Right atrium auricular region (tissue), 2 donors: ENCODE data around the gene NRXN3. TPM values are rescaled to one million over a fixed set of nuclear protein-coding genes. Genes with fewer than 3 reads are reported as not detected.

Source experiments
- DNase-seq: peaks from one replicate; pipeline ENCODE4 v3.0.0-alpha.2; 2019; ENCODE audit warnings: low spot score
- H3K27ac ChIP-seq, 2 donors: fragments of 200-600 bp; sonication (generic); 1 replicate in 1 of 2; 2 replicates in 1 of 2; pipeline ENCODE4 v1.5.1; 2016 to 2019
- H3K27me3 ChIP-seq, 2 donors: fragments of 200-600 bp; sonication (generic); one replicate each; pipeline versions ENCODE4 v1.5.1 to v1.6.0; 2017 to 2019
- H3K36me3 ChIP-seq: fragments of 200-600 bp; sonication (generic); one replicate; pipeline ENCODE4 v1.5.1; 2016
- H3K4me1 ChIP-seq, 2 donors: fragments of 200-600 bp; sonication (generic); one replicate each; pipeline versions ENCODE4 v1.5.1 to v1.6.0; 2017 to 2019
- H3K4me3 ChIP-seq, 2 donors: fragments of 200-600 bp; sonication (generic); 1 replicate in 1 of 2; 2 replicates in 1 of 2; pipeline ENCODE4 v1.5.1; 2017 to 2019; ENCODE audit warnings: mild to moderate bottlenecking in 1 of 2, moderate library complexity in 1 of 2
- H3K9me3 ChIP-seq, 2 donors: fragments of 200-600 bp; sonication (generic); one replicate each; pipeline ENCODE4 v1.5.1; 2019
- CTCF ChIP-seq, 2 donors: fragments of 200-600 bp; sonication (generic); IDR thresholded peaks; one replicate each; pipeline ENCODE4 v1.5.1; 2019; ENCODE audit warnings: antibody characterized with exemption in 2 of 2
- total RNA-seq, 2 donors: library from RNA; depleted of rRNA; stranded (reverse); fragments of >200 nt; gene quantifications; one replicate each; pipeline ENCODE4 v1.1.0, GENCODE V29; 2016

NRXN3 gene
- total RNA-seq, 2 donors from 2014 or later, result 2.0 to 2.3 TPM

GRCh38 chr14:78398216-78398615 is 228.0 kb downstream of the NRXN3 start:
- DNase-seq, result no peak
- Histone ChIP-seq H3K4me1 (no peaks in the 10 kb centered on the region), H3K4me3 (no peak overlapping the region), H3K27ac (no peak overlapping the region), H3K9me3 (no peaks in the 10 kb centered on the region), H3K36me3 (no peaks in the 10 kb centered on the region), H3K27me3 (no peaks in the 10 kb centered on the region)
- TF ChIP-seq CTCF (IDR thresholded peaks at IDR 0.05), result no peak

- Histone ChIP-seq H3K36me3 (no peaks in the 10 kb centered on the region), H3K4me1 (no peaks in the 10 kb centered on the region), H3K27ac (no peak overlapping the region), H3K27me3 (no peaks in the 10 kb centered on the region), H3K4me3 (no peak overlapping the region), H3K9me3 (no peaks in the 10 kb centered on the region)
- no peak for TF ChIP-seq CTCF (IDR thresholded peaks at IDR 0.05)
- DNase-seq, result no peak
Measured at GRCh38 chr14:78399316-78399889, 229.2 kb downstream of the NRXN3 start.

DNA sequence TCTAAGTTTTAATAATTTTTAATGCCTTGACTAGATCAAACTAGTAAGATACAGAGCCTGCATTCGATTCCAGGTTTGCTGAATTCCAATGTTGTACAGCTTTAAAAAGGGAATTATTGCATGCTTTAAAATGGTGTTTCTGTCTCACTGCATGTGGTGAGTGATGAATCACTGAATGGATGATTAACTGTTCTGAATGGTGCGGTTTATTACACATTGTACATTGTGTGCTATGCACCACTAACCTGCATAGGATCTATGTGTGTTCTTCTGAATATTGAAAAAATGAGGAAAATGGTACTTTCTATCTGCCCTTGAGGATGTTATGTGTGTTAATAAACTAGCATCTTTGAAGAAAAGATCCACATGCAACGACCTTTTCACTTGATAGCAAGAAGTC is 231.7 kb downstream of the NRXN3 start:
- no peaks in the 10 kb centered on the region for H3K9me3 ChIP-seq
- no peaks in the 10 kb centered on the region for H3K27me3 ChIP-seq
- H3K4me3 ChIP-seq, result no peak overlapping the region
- H3K36me3 ChIP-seq, result no peaks in the 10 kb centered on the region
- TF ChIP-seq CTCF (IDR thresholded peaks at IDR 0.05), result no peak
- H3K27ac ChIP-seq, result no peak overlapping the region
- DNase-seq, result no peak
- H3K4me1 ChIP-seq, result no peaks in the 10 kb centered on the region

- no peak for TF ChIP-seq CTCF (IDR thresholded peaks at IDR 0.05)
- Histone ChIP-seq H3K36me3 (no peaks in the 10 kb centered on the region), H3K27me3 (no peaks in the 10 kb centered on the region), H3K27ac (no peak overlapping the region), H3K9me3 (no peaks in the 10 kb centered on the region), H3K4me3 (no peak overlapping the region), H3K4me1 (no peaks in the 10 kb centered on the region)
- DNase-seq, result no peak
Measured at GRCh38 chr14:78403278-78403815, 233.2 kb downstream of the NRXN3 start.

DNA sequence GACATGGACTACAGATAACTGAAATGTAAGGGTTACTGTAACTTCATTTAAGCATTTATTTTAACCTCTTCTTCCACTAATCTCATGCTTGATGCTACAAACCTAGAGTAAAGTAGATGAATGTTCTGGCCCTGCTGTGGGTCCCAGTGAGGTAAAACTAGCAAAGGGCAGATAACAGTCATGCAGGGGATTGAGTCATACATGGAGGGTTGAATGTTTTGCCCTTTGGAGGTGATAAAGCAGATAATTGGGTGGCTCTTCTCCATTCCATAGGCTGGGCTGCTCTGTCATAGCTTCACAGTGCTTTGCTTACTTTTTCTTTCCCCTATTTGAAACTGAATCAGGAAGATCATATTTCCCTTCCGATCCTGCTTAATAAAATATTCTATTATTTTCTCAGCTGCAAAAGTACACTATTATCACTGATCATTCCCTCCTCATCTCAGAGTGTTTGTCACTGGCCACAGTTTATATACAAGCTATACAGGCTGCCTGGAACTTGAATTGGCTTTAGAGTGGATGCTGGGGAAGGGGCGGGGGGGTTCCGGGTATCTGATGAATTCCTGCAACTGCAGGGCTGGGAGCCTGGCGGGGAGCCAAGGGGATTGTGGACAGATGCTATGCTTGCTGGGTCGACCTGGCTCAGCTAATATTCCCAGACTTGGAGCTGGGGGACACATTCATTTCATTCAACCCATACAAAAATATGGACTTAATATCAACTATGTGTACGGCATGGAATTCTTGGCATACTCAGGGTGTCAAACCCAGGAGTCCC is 235.1 kb downstream of the NRXN3 start:
- no peaks in the 10 kb centered on the region for H3K36me3 ChIP-seq
- no peak for DNase-seq
- no peaks in the 10 kb centered on the region for H3K27me3 ChIP-seq
- TF ChIP-seq CTCF (IDR thresholded peaks at IDR 0.05), result no peak
- no peaks in the 10 kb centered on the region for H3K4me1 ChIP-seq
- H3K27ac ChIP-seq, result no peak overlapping the region
- no peak overlapping the region for H3K4me3 ChIP-seq
- no peaks in the 10 kb centered on the region for H3K9me3 ChIP-seq
